Measurements from ENCODE around the gene RAB15. TPM values are rescaled to one million over a fixed set of nuclear protein-coding genes. Genes with fewer than 3 reads are reported as not detected.

Gene RAB15
- polyA plus RNA-seq, 4 donors: 12.2 to 47.9 (median 16.8) TPM

- Histone ChIP-seq H3K27me3 (ENCODE audit: control insufficient read depth in 3 of 3, insufficient read depth in 3 of 3, low read length in 3 of 3) (no peaks in the 10 kb centered on the region), H3K27ac (ENCODE audit: low read depth in 1 of 3, low read length in 2 of 3) (no peak overlapping the region), H3K36me3 (ENCODE audit: control insufficient read depth in 3 of 3, insufficient read depth in 2 of 3, low read depth in 1 of 3, low read length in 3 of 3) (no peaks in the 10 kb centered on the region), H3K9me3 (ENCODE audit: control insufficient read depth in 2 of 2, insufficient read depth in 1 of 2, low read depth in 1 of 2, low read length in 1 of 2) (no peaks in the 10 kb centered on the region), H3K4me1 (ENCODE audit: control insufficient read depth in 3 of 3, insufficient read depth in 2 of 3, low read depth in 1 of 3, low read length in 2 of 3) (peaks cover 2 to 11% (median 5%) of the 10 kb centered on the region in 3 donors), H3K4me3 (ENCODE audit: low read depth in 1 of 3, low read length in 3 of 3) (no peak overlapping the region)
- DNase-seq: peak; percentile 66
- WGBS, 3 donors: 8 to 11% (median 10%) methylated on average over 15 of the region's 15 CpGs
- no peak for FAIRE-seq
Measured at GRCh38 chr14:64983439-64984310, 11.5 kb upstream of the RAB15 start.

GRCh38 chr14:64979336-64980074, 7.4 kb upstream of the RAB15 start:
- H3K4me1 ChIP-seq (ENCODE audit: control insufficient read depth in 3 of 3, insufficient read depth in 2 of 3, low read depth in 1 of 3, low read length in 2 of 3): peaks cover 0 to 8% (median 0%) of the 10 kb centered on the region in 3 donors
- H3K27ac ChIP-seq (ENCODE audit: low read depth in 1 of 3, low read length in 2 of 3): no peak overlapping the region
- no peaks in the 10 kb centered on the region for H3K27me3 ChIP-seq (ENCODE audit: control insufficient read depth in 3 of 3, insufficient read depth in 3 of 3, low read length in 3 of 3)
- DNase-seq (peak in 1 of 2 donors; percentile 21), FAIRE-seq (no peak)
- no peaks in the 10 kb centered on the region for H3K36me3 ChIP-seq (ENCODE audit: control insufficient read depth in 3 of 3, insufficient read depth in 2 of 3, low read depth in 1 of 3, low read length in 3 of 3)
- H3K9me3 ChIP-seq (ENCODE audit: control insufficient read depth in 2 of 2, insufficient read depth in 1 of 2, low read depth in 1 of 2, low read length in 1 of 2): no peaks in the 10 kb centered on the region
- no peak overlapping the region for H3K4me3 ChIP-seq (ENCODE audit: low read depth in 1 of 3, low read length in 3 of 3)
- 76 to 83% (median 79%) methylated on average over 5 of the region's 5 CpGs for WGBS, 3 donors

- FAIRE-seq (no peak), DNase-seq (no peak)
- no peak overlapping the region for H3K27ac ChIP-seq (ENCODE audit: low read depth in 1 of 3, low read length in 2 of 3)
- H3K9me3 ChIP-seq (ENCODE audit: control insufficient read depth in 2 of 2, insufficient read depth in 1 of 2, low read depth in 1 of 2, low read length in 1 of 2): no peaks in the 10 kb centered on the region
- no peak overlapping the region for H3K4me3 ChIP-seq (ENCODE audit: low read depth in 1 of 3, low read length in 3 of 3)
- H3K36me3 ChIP-seq (ENCODE audit: control insufficient read depth in 3 of 3, insufficient read depth in 2 of 3, low read depth in 1 of 3, low read length in 3 of 3): no peaks in the 10 kb centered on the region
- peaks cover 4 to 19% (median 9%) of the 10 kb centered on the region in 3 donors for H3K4me1 ChIP-seq (ENCODE audit: control insufficient read depth in 3 of 3, insufficient read depth in 2 of 3, low read depth in 1 of 3, low read length in 2 of 3)
- peaks cover 0 to 4% (median 0%) of the 10 kb centered on the region in 3 donors for H3K27me3 ChIP-seq (ENCODE audit: control insufficient read depth in 3 of 3, insufficient read depth in 3 of 3, low read length in 3 of 3)
- 79 to 91% (median 89%) methylated on average over 8 of the region's 8 CpGs for WGBS, 3 donors
Measured at GRCh38 chr14:64974563-64974962, 2.4 kb upstream of the RAB15 start.

GRCh38 chr14:64973826-64974225, 1.7 kb upstream of the RAB15 start:
- FAIRE-seq: no peak
- no peak for DNase-seq
- WGBS, 3 donors: 92 to 99% (median 98%) methylated on average over 9 of the region's 9 CpGs

GRCh38 chr14:64973026-64973442, 898 bp upstream of the RAB15 start:
- peaks cover 0 to 6% (median 0%) of the 10 kb centered on the region in 3 donors for H3K36me3 ChIP-seq (ENCODE audit: control insufficient read depth in 3 of 3, insufficient read depth in 2 of 3, low read depth in 1 of 3, low read length in 3 of 3)
- WGBS, 3 donors: 17 to 53% (median 37%) methylated on average over 8 of the region's 8 CpGs
- H3K27me3 ChIP-seq (ENCODE audit: control insufficient read depth in 3 of 3, insufficient read depth in 3 of 3, low read length in 3 of 3): peaks cover 0 to 4% (median 0%) of the 10 kb centered on the region in 3 donors
- FAIRE-seq (no peak), DNase-seq (peak in 1 of 2 donors; percentile 66)
- H3K9me3 ChIP-seq (ENCODE audit: control insufficient read depth in 2 of 2, insufficient read depth in 1 of 2, low read depth in 1 of 2, low read length in 1 of 2): no peaks in the 10 kb centered on the region
- H3K4me1 ChIP-seq (ENCODE audit: control insufficient read depth in 3 of 3, insufficient read depth in 2 of 3, low read depth in 1 of 3, low read length in 2 of 3): peaks cover 4 to 17% (median 9%) of the 10 kb centered on the region in 3 donors
- peak overlapping the region in 1 of 3 donors; percentile 71 for H3K4me3 ChIP-seq (ENCODE audit: low read depth in 1 of 3, low read length in 3 of 3)
- H3K27ac ChIP-seq (ENCODE audit: low read depth in 1 of 3, low read length in 2 of 3): peak overlapping the region in 1 of 3 donors; percentile 18

More at GRCh38 chr14:64973826-64974225, 1.7 kb upstream of the RAB15 start:
- Histone ChIP-seq H3K27me3 (ENCODE audit: control insufficient read depth in 3 of 3, insufficient read depth in 3 of 3, low read length in 3 of 3) (peaks cover 0 to 4% (median 0%) of the 10 kb centered on the region in 3 donors), H3K4me3 (ENCODE audit: low read depth in 1 of 3, low read length in 3 of 3) (no peak overlapping the region), H3K36me3 (ENCODE audit: control insufficient read depth in 3 of 3, insufficient read depth in 2 of 3, low read depth in 1 of 3, low read length in 3 of 3) (no peaks in the 10 kb centered on the region), H3K4me1 (ENCODE audit: control insufficient read depth in 3 of 3, insufficient read depth in 2 of 3, low read depth in 1 of 3, low read length in 2 of 3) (peaks cover 4 to 17% (median 9%) of the 10 kb centered on the region in 3 donors), H3K9me3 (ENCODE audit: control insufficient read depth in 2 of 2, insufficient read depth in 1 of 2, low read depth in 1 of 2, low read length in 1 of 2) (no peaks in the 10 kb centered on the region), H3K27ac (ENCODE audit: low read depth in 1 of 3, low read length in 2 of 3) (no peak overlapping the region)

- H3K9me3 ChIP-seq (ENCODE audit: control insufficient read depth in 2 of 2, insufficient read depth in 1 of 2, low read depth in 1 of 2, low read length in 1 of 2): no peaks in the 10 kb centered on the region
- DNase-seq: peak in 1 of 2 donors; percentile 30
- peak overlapping the region; percentile 61 to 71 (median 67) for H3K4me3 ChIP-seq (ENCODE audit: low read depth in 1 of 3, low read length in 3 of 3)
- peak overlapping the region; percentile 17 to 68 (median 36) for H3K27ac ChIP-seq (ENCODE audit: low read depth in 1 of 3, low read length in 2 of 3)
- WGBS, 3 donors: 2 to 4% (median 4%) methylated on average over 22 to 31 of the region's 31 CpGs
- no peak for FAIRE-seq
- peaks cover 0 to 4% (median 0%) of the 10 kb centered on the region in 3 donors for H3K27me3 ChIP-seq (ENCODE audit: control insufficient read depth in 3 of 3, insufficient read depth in 3 of 3, low read length in 3 of 3)
- peaks cover 0 to 10% (median 0%) of the 10 kb centered on the region in 3 donors for H3K36me3 ChIP-seq (ENCODE audit: control insufficient read depth in 3 of 3, insufficient read depth in 2 of 3, low read depth in 1 of 3, low read length in 3 of 3)
- H3K4me1 ChIP-seq (ENCODE audit: control insufficient read depth in 3 of 3, insufficient read depth in 2 of 3, low read depth in 1 of 3, low read length in 2 of 3): peaks cover 4 to 17% (median 9%) of the 10 kb centered on the region in 3 donors
Measured at GRCh38 chr14:64971491-64971942, 619 bp downstream of the RAB15 start.

GRCh38 chr14:64970776-64971477, 1.2 kb downstream of the RAB15 start:
- 22 to 40% (median 27%) methylated on average over 8 of the region's 8 CpGs for WGBS, 3 donors
- DNase-seq: peak; percentile 26 to 30
- H3K4me1 ChIP-seq (ENCODE audit: control insufficient read depth in 3 of 3, insufficient read depth in 2 of 3, low read depth in 1 of 3, low read length in 2 of 3): peaks cover 4 to 17% (median 9%) of the 10 kb centered on the region in 3 donors
- no peak for FAIRE-seq
- H3K9me3 ChIP-seq (ENCODE audit: control insufficient read depth in 2 of 2, insufficient read depth in 1 of 2, low read depth in 1 of 2, low read length in 1 of 2): no peaks in the 10 kb centered on the region
- peak overlapping the region in 1 of 3 donors; percentile 68 for H3K27ac ChIP-seq (ENCODE audit: low read depth in 1 of 3, low read length in 2 of 3)
- peak overlapping the region; percentile 61 to 71 (median 67) for H3K4me3 ChIP-seq (ENCODE audit: low read depth in 1 of 3, low read length in 3 of 3)
- peaks cover 0 to 4% (median 0%) of the 10 kb centered on the region in 3 donors for H3K27me3 ChIP-seq (ENCODE audit: control insufficient read depth in 3 of 3, insufficient read depth in 3 of 3, low read length in 3 of 3)
- H3K36me3 ChIP-seq (ENCODE audit: control insufficient read depth in 3 of 3, insufficient read depth in 2 of 3, low read depth in 1 of 3, low read length in 3 of 3): peaks cover 0 to 10% (median 0%) of the 10 kb centered on the region in 3 donors
